Panc1 (cell line): ENCODE results near the gene BBIP1. TPM values are rescaled to one million over a fixed set of nuclear protein-coding genes. Genes with fewer than 3 reads are reported as not detected.

Source experiments
- ATAC-seq: fragments of 200-7000 bp; cut with Tn5 transposase; 2 replicates; pipeline ENCODE4 v1.9.1; 2020; ENCODE audit warnings: mild to moderate bottlenecking, moderate library complexity
- BruUV-seq: library from RNA; stranded (reverse); fragments of 400-500 nt; replicated peaks from 2 replicates; lab custom pipeline; 2021; lab: Mats Ljungman, UMichigan
- CTCF ChIA-PET: fragments of 300-600 bp; sonication (Branson Sonifier 250); formaldehyde crosslinking; loops from one replicate; lab custom pipeline; 2022; ENCODE audit warnings: antibody characterized with exemption; lab: Charles Lee
- POLR2A ChIA-PET: fragments of 300-600 bp; sonication (Branson Sonifier 250); formaldehyde crosslinking; loops from one replicate; lab custom pipeline; 2022; ENCODE audit warnings: antibody characterized with exemption; lab: Charles Lee
- DNase-seq: peaks from one replicate; pipeline ENCODE4 v3.0.0-alpha.2; 2010; ENCODE audit warnings: low read depth, low spot score
- H3K27ac ChIP-seq: 2 replicates; pipeline ENCODE4 v1.5.1; 2011; ENCODE audit warnings: mild to moderate bottlenecking, low read length, inconsistent platforms
- H3K27me3 ChIP-seq: fragments of 200-500 bp; sonication (Bioruptor generic); 2 replicates; pipeline ENCODE4 v1.6.0; 2014; ENCODE audit warnings: low read length, inconsistent platforms; ENCODE audit not compliant: control insufficient read depth, insufficient read depth
- H3K36me3 ChIP-seq: fragments of 200-500 bp; sonication (Bioruptor generic); 2 replicates; pipeline ENCODE4 v1.5.1; 2014; ENCODE audit warnings: inconsistent platforms, mild to moderate bottlenecking, low read length, moderate library complexity; ENCODE audit not compliant: control insufficient read depth, insufficient read depth
- H3K4me1 ChIP-seq: 2 replicates; pipeline ENCODE4 v1.5.1; 2011; ENCODE audit warnings: inconsistent platforms, mild to moderate bottlenecking, low read length, moderate library complexity; ENCODE audit not compliant: control insufficient read depth, insufficient read depth
- H3K4me3 ChIP-seq, 2 experiments: 2 replicates each; pipeline ENCODE4 v1.5.1; 2011 to 2012; ENCODE audit warnings: low read depth in 2 of 2, low read length in 2 of 2, mild to moderate bottlenecking in 2 of 2, inconsistent platforms in 1 of 2, moderate library complexity in 1 of 2
- H3K9me3 ChIP-seq: fragments of 200-500 bp; sonication (Bioruptor generic); 2 replicates; pipeline ENCODE4 v1.5.1; 2014; ENCODE audit warnings: low read depth, mild to moderate bottlenecking, inconsistent platforms, low read length, moderate library complexity; ENCODE audit not compliant: control insufficient read depth, insufficient read depth
- CTCF ChIP-seq: fragments of 450-650 bp; IDR thresholded peaks from 2 replicates; pipeline ENCODE4 v1.5.1; 2017; ENCODE audit warnings: mild to moderate bottlenecking
- POLR2AphosphoS5 ChIP-seq: IDR thresholded peaks from 2 replicates; pipeline ENCODE4 v1.6.1; 2012; ENCODE audit warnings: mild to moderate bottlenecking, low read depth, low read length, moderate library complexity
- REST ChIP-seq, 2 experiments: IDR thresholded peaks; 2 replicates each; pipeline ENCODE4 v1.6.1; 2011 to 2012; ENCODE audit warnings: low read depth in 2 of 2, control low read depth in 1 of 2, low read length in 1 of 2, mild to moderate bottlenecking in 1 of 2, moderate library complexity in 1 of 2; ENCODE audit not compliant: insufficient read depth in 1 of 2
- SIN3A ChIP-seq: IDR thresholded peaks from 2 replicates; pipeline ENCODE4 v1.6.1; 2012; ENCODE audit warnings: low read depth, mild to moderate bottlenecking, low read length, moderate library complexity, borderline replicate concordance; ENCODE audit not compliant: insufficient read depth
- TCF7L2 ChIP-seq: IDR thresholded peaks from 2 replicates; pipeline ENCODE4 v1.6.1; 2011; ENCODE audit warnings: mild to moderate bottlenecking, low read depth, low read length, inconsistent platforms
- in situ Hi-C: cut with HindIII; loops from 2 replicates; pipeline ENCODE4 v1.10.0; 2016; ENCODE audit warnings: low sequenced_read_pairs, low pct_unique_long_range_greater_than_20kb
- intact Hi-C: fragments of 100-400 bp; cut with micrococcal nuclease; formaldehyde crosslinking; loops from one replicate; pipeline ENCODE4 v1.10.0; 2022; ENCODE audit not compliant: unreplicated experiment
- total RNA-seq: library from RNA; stranded (reverse); gene quantifications from one replicate; pipeline ENCODE4 v1.2.1, GENCODE V29; 2021; ENCODE audit not compliant: unreplicated experiment

The BBIP1 gene
- total RNA-seq, 1 experiment from 2014 or later, result 55.2 TPM

- TF ChIP-seq SIN3A (no peak), CTCF (no peak)
- Histone ChIP-seq H3K27ac (no peak overlapping the region), H3K4me3 (no peak overlapping the region), H3K36me3 (no peaks in the 10 kb centered on the region), H3K27me3 (no peaks in the 10 kb centered on the region), H3K9me3 (no peaks in the 10 kb centered on the region), H3K4me1 (peaks cover 10% of the 10 kb centered on the region)
- DNase-seq (no peak), ATAC-seq (no peak)
- in situ Hi-C loops, result no loop called here
- CTCF ChIA-PET, result interaction anchor here (0.6 kb wide), 1 partner anchor 103 kb away, joined by 6 read pairs; no protein-coding TSS in a partner anchor
- no TSS peak for BruUV-seq
- intact Hi-C loops, result no loop called here
- POLR2A ChIA-PET, result no interaction called here
Observed at GRCh38 chr10:110860576-110861241, 58.3 kb downstream of the BBIP1 start.

GRCh38 chr10:110859973-110860376, 59.0 kb downstream of the BBIP1 start:
- Histone ChIP-seq H3K27ac (peak overlapping the region; percentile 56; the same call in 1 of the 2 replicates), H3K9me3 (no peaks in the 10 kb centered on the region), H3K27me3 (no peaks in the 10 kb centered on the region), H3K4me1 (peaks cover 3% of the 10 kb centered on the region), H3K4me3 (no peak overlapping the region), H3K36me3 (no peaks in the 10 kb centered on the region)
- POLR2A ChIA-PET, result no interaction called here
- intact Hi-C loops (no loop called here), in situ Hi-C loops (no loop called here)
- no peak for ATAC-seq
- no TSS peak for BruUV-seq
- CTCF ChIA-PET, result no interaction called here
- TF ChIP-seq REST (IDR thresholded peaks at IDR 0.05; ENCODE audit: insufficient read depth in 1 of 2, low read depth in 2 of 2, low read length in 1 of 2) (no peak), POLR2AphosphoS5 (no peak), TCF7L2 (no peak), CTCF (no peak), SIN3A (no peak)
- DNase-seq, result no peak
